ENCODE measurements around the gene NFKB2. TPM values are rescaled to one million over a fixed set of nuclear protein-coding genes. Genes with fewer than 3 reads are reported as not detected.

NFKB2 gene
- total RNA-seq, 4 donors from 2014 or later: 6.5 to 22.9 (median 19.2) TPM

GRCh38 chr10:102396317-102396650 is 779 bp downstream of the NFKB2 start:
- Histone ChIP-seq H3K27me3 (no peaks in the 10 kb centered on the region), H3K9me3 (no peaks in the 10 kb centered on the region), H3K27ac (peak overlapping the region; percentile 95 to 97 (median 96)), H3K4me3 (peak overlapping the region in 3 of 4 donors; percentile 68 to 69 (median 69)), H3K36me3 (peaks cover 0 to 11% (median 0%) of the 10 kb centered on the region in 3 donors), H3K4me1 (peaks cover 0 to 42% (median 26%) of the 10 kb centered on the region in 4 donors)
- no peak for DNase-seq
- TF ChIP-seq POLR2A (IDR thresholded peaks at IDR 0.05): no peak
- TF ChIP-seq CTCF (IDR thresholded peaks at IDR 0.05): no peak

GRCh38 chr10:102396730-102397151 is 1.2 kb downstream of the NFKB2 start:
- Histone ChIP-seq H3K4me1 (peaks cover 0 to 42% (median 26%) of the 10 kb centered on the region in 4 donors), H3K9me3 (no peaks in the 10 kb centered on the region), H3K27me3 (no peaks in the 10 kb centered on the region), H3K27ac (peak overlapping the region in 3 of 4 donors; percentile 95 to 97 (median 96)), H3K36me3 (peaks cover 0 to 16% (median 0%) of the 10 kb centered on the region in 3 donors), H3K4me3 (peak overlapping the region in 2 of 4 donors; percentile 68 to 69)
- DNase-seq: peak in 1 of 3 donors; percentile 46
- no peak for TF ChIP-seq POLR2A (IDR thresholded peaks at IDR 0.05)
- TF ChIP-seq CTCF (IDR thresholded peaks at IDR 0.05): no peak

- H3K4me1 ChIP-seq: peaks cover 0 to 42% (median 26%) of the 10 kb centered on the region in 4 donors
- TF ChIP-seq CTCF (IDR thresholded peaks at IDR 0.05) (no peak), POLR2A (IDR thresholded peaks at IDR 0.05) (no peak)
- H3K27ac ChIP-seq: peak overlapping the region in 2 of 4 donors; percentile 96 to 97
- H3K36me3 ChIP-seq: peaks cover 0 to 23% (median 0%) of the 10 kb centered on the region in 3 donors
- H3K4me3 ChIP-seq: no peak overlapping the region
- peak in 1 of 3 donors; percentile 40 for DNase-seq
- no peaks in the 10 kb centered on the region for H3K27me3 ChIP-seq
- no peaks in the 10 kb centered on the region for H3K9me3 ChIP-seq
These were observed 2.0 kb downstream of the NFKB2 start for GRCh38 chr10:102397222-102398171.

GRCh38 chr10:102398172-102399020 is 2.9 kb downstream of the NFKB2 start:
- peak in 1 of 3 donors; percentile 50 for DNase-seq
- H3K4me1 ChIP-seq: peaks cover 0 to 40% (median 26%) of the 10 kb centered on the region in 4 donors
- TF ChIP-seq CTCF (IDR thresholded peaks at IDR 0.05) (no peak), POLR2A (IDR thresholded peaks at IDR 0.05) (no peak)
- H3K4me3 ChIP-seq: peak overlapping the region in 1 of 4 donors; percentile 61
- no peaks in the 10 kb centered on the region for H3K27me3 ChIP-seq
- H3K27ac ChIP-seq: peak overlapping the region in 3 of 4 donors; percentile 19 to 86 (median 86)
- H3K36me3 ChIP-seq: peaks cover 0 to 24% (median 0%) of the 10 kb centered on the region in 3 donors
- no peaks in the 10 kb centered on the region for H3K9me3 ChIP-seq

Data from Peyer's patch (tissue), 4 donors.